K562 (cell line): ENCODE measurements around the gene PTPMT1. TPM values are rescaled to one million over a fixed set of nuclear protein-coding genes. Genes with fewer than 3 reads are reported as not detected.

Experiments
- ARNT ChIP-seq, 2 experiments: fragments of 450-650 bp; IDR thresholded peaks; 2 replicates each; pipeline ENCODE4 v1.6.1; 2016; ENCODE audit warnings: mild to moderate bottlenecking in 1 of 2
- GABPB1 ChIP-seq: sonication (generic); formaldehyde crosslinking; IDR thresholded peaks from 2 replicates; pipeline ENCODE4 v1.8.0; 2022; ENCODE audit warnings: mild to moderate bottlenecking, missing genetic modification reagents
- GTF2E2 ChIP-seq: fragments of 200-800 bp; sonication (Bioruptor generic); IDR thresholded peaks from 2 replicates; pipeline ENCODE4 v1.6.1; 2016; ENCODE audit warnings: missing genetic modification characterization, missing compliant biosample characterization
- HDAC1 ChIP-seq, 2 experiments: fragments of 450-650 bp; IDR thresholded peaks; 2 replicates each; pipeline ENCODE4 v1.6.1; 2016 to 2017; ENCODE audit warnings: inconsistent platforms in 1 of 2, mild to moderate bottlenecking in 1 of 2, moderate library complexity in 1 of 2
- HEY1 ChIP-seq: fragments of 250-450 bp; sonication (Bioruptor Pico); IDR thresholded peaks from 2 replicates; pipeline ENCODE4 v1.5.0; 2020; ENCODE audit warnings: mild to moderate bottlenecking, moderate library complexity, borderline replicate concordance
- IRF2 ChIP-seq: sonication (generic); formaldehyde crosslinking; IDR thresholded peaks from 2 replicates; pipeline ENCODE4 v1.8.1; 2022; ENCODE audit warnings: mild to moderate bottlenecking, missing genetic modification reagents
- JUNB ChIP-seq: fragments of 450-650 bp; formaldehyde crosslinking; conservative IDR thresholded peaks from 2 replicates; pipeline ENCODE4 v1.4.0; 2020; ENCODE audit warnings: mild to moderate bottlenecking
- MCM3 ChIP-seq: fragments of 450-650 bp; IDR thresholded peaks from 2 replicates; pipeline ENCODE4 v1.6.1; 2016
- MCM7 ChIP-seq, 2 experiments: fragments of 450-650 bp; IDR thresholded peaks; 2 replicates each; pipeline ENCODE4 v1.6.1; 2016 to 2018
- NR4A1 ChIP-seq, 2 experiments: fragments of 250-450 bp in 1 of 2; fragments of 450-650 bp in 1 of 2; sonication (Bioruptor Pico) in 1 of 2; IDR thresholded peaks; 2 replicates each; pipeline versions ENCODE4 v1.4.0 to v1.6.1; 2016 to 2020; ENCODE audit warnings: mild to moderate bottlenecking in 2 of 2, missing compliant biosample characterization in 1 of 2, missing genetic modification characterization in 1 of 2, moderate library complexity in 1 of 2
- NUFIP1 ChIP-seq: fragments of 450-650 bp; IDR thresholded peaks from 2 replicates; pipeline ENCODE4 v1.6.1; 2018; ENCODE audit not compliant: partially characterized antibody
- PML ChIP-seq: IDR thresholded peaks from 2 replicates; pipeline ENCODE4 v1.6.1; 2012; ENCODE audit warnings: low read length, inconsistent platforms
- RBM22 ChIP-seq: fragments of 200-400 bp; formaldehyde crosslinking; IDR thresholded peaks from 2 replicates; pipeline ENCODE4 v1.6.1; 2018; ENCODE audit warnings: low read length, low read depth; ENCODE audit not compliant: poor library complexity, severe bottlenecking
- SLC30A9 ChIP-seq: fragments of 250-450 bp; sonication (Bioruptor Pico); IDR thresholded peaks from 2 replicates; pipeline ENCODE4 v1.8.0; 2022; ENCODE audit warnings: mild to moderate bottlenecking, moderate library complexity
- SMARCA4 ChIP-seq: fragments of 450-650 bp; IDR thresholded peaks from 2 replicates; pipeline ENCODE4 v1.6.1; 2016
- SPI1 ChIP-seq: IDR thresholded peaks from 2 replicates; pipeline ENCODE4 v1.6.1; 2011; ENCODE audit warnings: low read depth, low read length, control low read depth, borderline replicate concordance
- SREBF1 ChIP-seq: fragments of 150-350 bp; IDR thresholded peaks from 2 replicates; pipeline ENCODE4 v1.6.1; 2014; ENCODE audit warnings: antibody characterized with exemption, low read depth, low read length, borderline replicate concordance
- STAT5B ChIP-seq: fragments of 250-450 bp; sonication (Bioruptor Pico); IDR thresholded peaks from 2 replicates; pipeline ENCODE4 v1.8.0; 2021; ENCODE audit warnings: mild to moderate bottlenecking, inconsistent platforms
- ZKSCAN3 ChIP-seq: fragments of 250-450 bp; sonication (Bioruptor Pico); IDR thresholded peaks from 2 replicates; pipeline ENCODE4 v1.4.0; 2020
- ZNF431 ChIP-seq: sonication (generic); formaldehyde crosslinking; IDR thresholded peaks from 2 replicates; pipeline ENCODE4 v1.8.0; 2022; ENCODE audit warnings: mild to moderate bottlenecking, missing genetic modification reagents
- polyA plus RNA-seq, 8 experiments: library from polyadenylated mRNA; depleted of rRNA in 4 of 8; stranded (reverse) in 5 of 8; unstranded in 3 of 8; fragments of >200 nt; fragmentation: Nextera tagmentation in 2 of 8; fragmentation: Illumina TruSeq in 1 of 8; extraction: Ambion mirVana in 2 of 8; extraction: Trizol in 1 of 8; gene quantifications; 2 replicates each; pipeline versions ENCODE4 v1.2.1 to v1.2.3, GENCODE V29; 2011 to 2014; ENCODE audit warnings: inconsistent platforms in 1 of 8, missing spikeins in 1 of 8
- total RNA-seq, 7 experiments: library from RNA; depleted of rRNA in 6 of 7; stranded (reverse); fragments of >200 nt in 6 of 7; fragmentation: Illumina TruSeq in 2 of 7; extraction: Trizol in 2 of 7; gene quantifications; 2 replicates each; pipeline versions ENCODE4 v1.2.1 to v1.2.3, GENCODE V29; 2011 to 2021; ENCODE audit warnings: low replicate concordance in 1 of 7
- TF ChIP-seq, protein P1 (sequence below): conservative IDR thresholded peaks from 2 replicates; pipeline ENCODE4 v1.6.1; 2011; ENCODE audit warnings: low read depth, mild to moderate bottlenecking, low read length; ENCODE audit not compliant: control insufficient read depth
- TF ChIP-seq, protein P2 (sequence below): IDR thresholded peaks from 2 replicates; pipeline ENCODE4 v1.6.1; 2011; ENCODE audit not compliant: insufficient read length; ENCODE audit errors: extremely low read depth
- TF ChIP-seq, protein P3 (sequence below): sonication (generic); formaldehyde crosslinking; IDR thresholded peaks from 2 replicates; pipeline ENCODE4 v1.8.1; 2023; ENCODE audit warnings: mild to moderate bottlenecking, missing genetic modification reagents, moderate library complexity
- TF ChIP-seq, protein P4 (sequence below): sonication (generic); formaldehyde crosslinking; IDR thresholded peaks from 2 replicates; pipeline ENCODE4 v1.8.0; 2022; ENCODE audit warnings: missing genetic modification reagents, mild to moderate bottlenecking, borderline replicate concordance

Gene PTPMT1
- total and polyA plus RNA-seq, 9 of the 15 experiments (the other 6 are each of a cell fraction or from before 2014, with no cell fraction given) = 10.4 to 140 (median 67.2) TPM

DNA sequence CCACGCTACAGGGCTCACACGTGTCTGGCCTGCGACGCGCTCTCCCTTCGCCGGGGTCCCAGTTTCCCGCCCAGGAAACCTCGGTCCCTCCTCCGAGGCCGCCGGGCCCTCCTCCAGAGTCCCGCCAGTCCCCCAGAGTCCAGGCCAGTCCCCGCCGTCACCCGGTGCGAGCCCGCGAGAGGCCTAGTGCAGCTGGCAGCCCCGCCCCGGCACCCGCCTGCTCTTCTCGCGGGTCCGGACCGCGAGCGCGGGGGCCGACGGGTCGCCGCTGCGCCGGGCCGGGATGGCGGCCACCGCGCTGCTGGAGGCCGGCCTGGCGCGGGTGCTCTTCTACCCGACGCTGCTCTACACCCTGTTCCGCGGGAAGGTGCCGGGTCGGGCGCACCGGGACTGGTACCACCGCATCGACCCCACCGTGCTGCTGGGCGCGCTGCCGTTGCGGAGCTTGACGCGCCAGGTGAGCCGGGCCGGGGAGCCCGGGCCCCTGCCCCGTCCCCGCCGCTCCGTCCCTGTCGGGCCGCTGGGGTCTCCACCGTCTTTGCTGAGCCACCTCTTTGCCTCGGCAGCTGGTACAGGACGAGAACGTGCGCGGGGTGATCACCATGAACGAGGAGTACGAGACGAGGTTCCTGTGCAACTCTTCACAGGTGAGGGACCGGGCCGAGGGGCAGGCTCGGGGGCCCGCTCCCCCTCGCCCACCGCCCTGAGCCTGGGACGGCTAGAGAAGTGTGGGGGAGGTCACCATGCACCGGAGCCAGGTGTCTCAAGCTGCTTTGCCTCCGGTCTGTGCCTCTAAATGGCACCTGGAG is at the start of gene PTPMT1 (continued):
- TF ChIP-seq SPI1 (no peak), NR4A1 (CRISPR knock-in tag; IDR thresholded peaks at IDR 0.05) (no peak), NR4A1 (tag; IDR thresholded peaks at IDR 0.05) (0 out of 2 replicates have a peak, but pooled peaks have one; percentile 42), ZNF431 (CRISPR knock-in tag) (no peak), HEY1 (no peak), JUNB (CRISPR knock-in tag) (no peak), STAT5B (CRISPR knock-in tag) (no peak), GABPB1 (CRISPR knock-in tag) (peak; percentile 59), ZKSCAN3 (CRISPR knock-in tag) (no peak), SMARCA4 (no peak), SREBF1 (no peak), PML (peak; percentile 50; the same call in 1 of the 2 replicates), HDAC1 (IDR thresholded peaks at IDR 0.05) (no peak; a peak in 2 of 4 replicates), GTF2E2 (peak; percentile 34; the same call in 1 of the 2 replicates), IRF2 (CRISPR knock-in tag) (no peak), NUFIP1 (no peak), SLC30A9 (CRISPR knock-in tag) (no peak), MCM7 (IDR thresholded peaks at IDR 0.05) (no peak), RBM22 (no peak), MCM3 (no peak), ARNT (IDR thresholded peaks at IDR 0.05) (no peak)
- TF ChIP-seq, protein P1, sequence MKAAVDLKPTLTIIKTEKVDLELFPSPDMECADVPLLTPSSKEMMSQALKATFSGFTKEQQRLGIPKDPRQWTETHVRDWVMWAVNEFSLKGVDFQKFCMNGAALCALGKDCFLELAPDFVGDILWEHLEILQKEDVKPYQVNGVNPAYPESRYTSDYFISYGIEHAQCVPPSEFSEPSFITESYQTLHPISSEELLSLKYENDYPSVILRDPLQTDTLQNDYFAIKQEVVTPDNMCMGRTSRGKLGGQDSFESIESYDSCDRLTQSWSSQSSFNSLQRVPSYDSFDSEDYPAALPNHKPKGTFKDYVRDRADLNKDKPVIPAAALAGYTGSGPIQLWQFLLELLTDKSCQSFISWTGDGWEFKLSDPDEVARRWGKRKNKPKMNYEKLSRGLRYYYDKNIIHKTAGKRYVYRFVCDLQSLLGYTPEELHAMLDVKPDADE = peak; percentile 93; the same call in 1 of the 2 replicates
- TF ChIP-seq, protein P2, sequence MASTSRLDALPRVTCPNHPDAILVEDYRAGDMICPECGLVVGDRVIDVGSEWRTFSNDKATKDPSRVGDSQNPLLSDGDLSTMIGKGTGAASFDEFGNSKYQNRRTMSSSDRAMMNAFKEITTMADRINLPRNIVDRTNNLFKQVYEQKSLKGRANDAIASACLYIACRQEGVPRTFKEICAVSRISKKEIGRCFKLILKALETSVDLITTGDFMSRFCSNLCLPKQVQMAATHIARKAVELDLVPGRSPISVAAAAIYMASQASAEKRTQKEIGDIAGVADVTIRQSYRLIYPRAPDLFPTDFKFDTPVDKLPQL = no peak
- TF ChIP-seq, protein P3, sequence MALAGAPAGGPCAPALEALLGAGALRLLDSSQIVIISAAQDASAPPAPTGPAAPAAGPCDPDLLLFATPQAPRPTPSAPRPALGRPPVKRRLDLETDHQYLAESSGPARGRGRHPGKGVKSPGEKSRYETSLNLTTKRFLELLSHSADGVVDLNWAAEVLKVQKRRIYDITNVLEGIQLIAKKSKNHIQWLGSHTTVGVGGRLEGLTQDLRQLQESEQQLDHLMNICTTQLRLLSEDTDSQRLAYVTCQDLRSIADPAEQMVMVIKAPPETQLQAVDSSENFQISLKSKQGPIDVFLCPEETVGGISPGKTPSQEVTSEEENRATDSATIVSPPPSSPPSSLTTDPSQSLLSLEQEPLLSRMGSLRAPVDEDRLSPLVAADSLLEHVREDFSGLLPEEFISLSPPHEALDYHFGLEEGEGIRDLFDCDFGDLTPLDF (CRISPR knock-in tag) = peak; percentile 83
- TF ChIP-seq, protein P4, sequence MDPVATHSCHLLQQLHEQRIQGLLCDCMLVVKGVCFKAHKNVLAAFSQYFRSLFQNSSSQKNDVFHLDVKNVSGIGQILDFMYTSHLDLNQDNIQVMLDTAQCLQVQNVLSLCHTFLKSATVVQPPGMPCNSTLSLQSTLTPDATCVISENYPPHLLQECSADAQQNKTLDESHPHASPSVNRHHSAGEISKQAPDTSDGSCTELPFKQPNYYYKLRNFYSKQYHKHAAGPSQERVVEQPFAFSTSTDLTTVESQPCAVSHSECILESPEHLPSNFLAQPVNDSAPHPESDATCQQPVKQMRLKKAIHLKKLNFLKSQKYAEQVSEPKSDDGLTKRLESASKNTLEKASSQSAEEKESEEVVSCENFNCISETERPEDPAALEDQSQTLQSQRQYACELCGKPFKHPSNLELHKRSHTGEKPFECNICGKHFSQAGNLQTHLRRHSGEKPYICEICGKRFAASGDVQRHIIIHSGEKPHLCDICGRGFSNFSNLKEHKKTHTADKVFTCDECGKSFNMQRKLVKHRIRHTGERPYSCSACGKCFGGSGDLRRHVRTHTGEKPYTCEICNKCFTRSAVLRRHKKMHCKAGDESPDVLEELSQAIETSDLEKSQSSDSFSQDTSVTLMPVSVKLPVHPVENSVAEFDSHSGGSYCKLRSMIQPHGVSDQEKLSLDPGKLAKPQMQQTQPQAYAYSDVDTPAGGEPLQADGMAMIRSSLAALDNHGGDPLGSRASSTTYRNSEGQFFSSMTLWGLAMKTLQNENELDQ (CRISPR knock-in tag) = no peak
